Activated CD4-positive, CD25-positive, alpha-beta regulatory T cell treated with anti-CD3 and anti-CD28 coated beads, Interleukin-2, amount 50 U/mL, for 72 hours (primary cell): ENCODE measurements around the gene PASK.
"Not testable (repeated sequence)": the region's sequence is repeated elsewhere in the genome, so short reads cannot be mapped to it uniquely, and the experiment has no call there.

ENCODE experiments used
- DNase-seq: peaks from one replicate; pipeline ENCODE4 v3.0.0; 2021

Gene PASK

GRCh38 chr2:241102239-241102803, 47.0 kb downstream of the PASK start, which contains the start of gene MTERF4:
Gene MTERF4 (minus strand): TSS chr2:241102287. CDS start chr2:241102273, 14 bp downstream.
- DNase-seq: peak; percentile 86

GRCh38 chr2:241099246-241099645, 50.0 kb downstream of the PASK start:
- no peak for DNase-seq

GRCh38 chr2:241096979-241097378, 52.3 kb downstream of the PASK start:
- DNase-seq: no peak

- DNase-seq: no peak
These were observed 53.5 kb downstream of the PASK start for GRCh38 chr2:241095594-241096290.

- DNase-seq: no peak
These were observed 54.3 kb downstream of the PASK start for GRCh38 chr2:241094924-241095420.

GRCh38 chr2:241094172-241094571, 55.1 kb downstream of the PASK start:
- no peak for DNase-seq

GRCh38 chr2:241093133-241093781, 56.0 kb downstream of the PASK start:
- DNase-seq: not testable (repeated sequence)

- DNase-seq: no peak
These were observed 56.6 kb downstream of the PASK start for GRCh38 chr2:241092677-241093076.

- no peak for DNase-seq
These were observed 57.4 kb downstream of the PASK start for GRCh38 chr2:241091734-241092445.

GRCh38 chr2:241091201-241091600, 58.1 kb downstream of the PASK start:
- DNase-seq: no peak

- DNase-seq: no peak
These were observed 60.2 kb downstream of the PASK start for GRCh38 chr2:241088791-241089732.

GRCh38 chr2:241088376-241088775, 60.9 kb downstream of the PASK start:
- DNase-seq: no peak

- no peak for DNase-seq
These were observed 61.6 kb downstream of the PASK start for GRCh38 chr2:241087420-241088268.

- no peak for DNase-seq
These were observed 64.3 kb downstream of the PASK start for GRCh38 chr2:241084856-241085444.

- DNase-seq: no peak
These were observed 66.2 kb downstream of the PASK start for GRCh38 chr2:241083091-241083415.

GRCh38 chr2:241082341-241083090, 66.8 kb downstream of the PASK start:
- no peak for DNase-seq

GRCh38 chr2:241081643-241082340, 67.5 kb downstream of the PASK start:
- no peak for DNase-seq

- no peak for DNase-seq
These were observed 68.1 kb downstream of the PASK start for GRCh38 chr2:241081190-241081642.

GRCh38 chr2:241080405-241081189, 68.7 kb downstream of the PASK start:
- no peak for DNase-seq
